Neutrophil (primary cell): ENCODE results near the gene NR5A1.

Source experiments
- H3K27ac ChIP-seq: fragments of 200-600 bp; sonication (generic); 2 replicates; pipeline ENCODE4 v1.5.1; 2016; ENCODE audit warnings: mild to moderate bottlenecking, moderate library complexity
- H3K27me3 ChIP-seq: fragments of 200-600 bp; sonication (generic); 2 replicates; pipeline ENCODE4 v1.6.0; 2016; ENCODE audit warnings: mild to moderate bottlenecking
- H3K36me3 ChIP-seq: fragments of 200-600 bp; sonication (generic); 2 replicates; pipeline ENCODE4 v1.5.1; 2017
- H3K4me1 ChIP-seq, 2 experiments: fragments of 200-600 bp in 1 of 2; sonication (generic) in 1 of 2; 1 replicate in 1 of 2; 2 replicates in 1 of 2; pipeline versions ENCODE4 v1.5.1 to v1.6.1; 2013 to 2016; ENCODE audit warnings: low read depth in 1 of 2, low read length in 1 of 2, mild to moderate bottlenecking in 1 of 2, moderate library complexity in 1 of 2; ENCODE audit not compliant: control insufficient read depth in 1 of 2, insufficient read depth in 1 of 2
- H3K4me3 ChIP-seq, 2 experiments: fragments of 200-600 bp in 1 of 2; sonication (generic) in 1 of 2; 1 replicate in 1 of 2; 2 replicates in 1 of 2; pipeline ENCODE4 v1.5.1; 2013 to 2016; ENCODE audit warnings: low read depth in 1 of 2, low read length in 1 of 2, mild to moderate bottlenecking in 1 of 2, moderate library complexity in 1 of 2
- H3K9me3 ChIP-seq: fragments of 200-600 bp; sonication (generic); 2 replicates; pipeline ENCODE4 v1.5.1; 2016
- TF ChIP-seq, protein P1 (sequence below): fragments of 200-600 bp; sonication (generic); IDR thresholded peaks from 2 replicates; pipeline ENCODE4 v1.5.1; 2016; ENCODE audit warnings: antibody characterized with exemption

NR5A1 gene

GRCh38 chr9:124506931-124507879 is at the start of gene NR5A1:
Gene NR5A1 (minus strand): TSS chr9:124507399. CDS start chr9:124503395, 4,004 bp downstream.
- Histone ChIP-seq H3K27me3 (peaks cover 80% of the 10 kb centered on the region), H3K36me3 (no peaks in the 10 kb centered on the region), H3K9me3 (no peaks in the 10 kb centered on the region), H3K27ac (no peak within 1 kb of the TSS), H3K4me3 (no peak within 1 kb of the TSS), H3K4me1 (peaks cover 0 to 7% of the 10 kb centered on the region in 2 experiments)
- TF ChIP-seq, protein P1, sequence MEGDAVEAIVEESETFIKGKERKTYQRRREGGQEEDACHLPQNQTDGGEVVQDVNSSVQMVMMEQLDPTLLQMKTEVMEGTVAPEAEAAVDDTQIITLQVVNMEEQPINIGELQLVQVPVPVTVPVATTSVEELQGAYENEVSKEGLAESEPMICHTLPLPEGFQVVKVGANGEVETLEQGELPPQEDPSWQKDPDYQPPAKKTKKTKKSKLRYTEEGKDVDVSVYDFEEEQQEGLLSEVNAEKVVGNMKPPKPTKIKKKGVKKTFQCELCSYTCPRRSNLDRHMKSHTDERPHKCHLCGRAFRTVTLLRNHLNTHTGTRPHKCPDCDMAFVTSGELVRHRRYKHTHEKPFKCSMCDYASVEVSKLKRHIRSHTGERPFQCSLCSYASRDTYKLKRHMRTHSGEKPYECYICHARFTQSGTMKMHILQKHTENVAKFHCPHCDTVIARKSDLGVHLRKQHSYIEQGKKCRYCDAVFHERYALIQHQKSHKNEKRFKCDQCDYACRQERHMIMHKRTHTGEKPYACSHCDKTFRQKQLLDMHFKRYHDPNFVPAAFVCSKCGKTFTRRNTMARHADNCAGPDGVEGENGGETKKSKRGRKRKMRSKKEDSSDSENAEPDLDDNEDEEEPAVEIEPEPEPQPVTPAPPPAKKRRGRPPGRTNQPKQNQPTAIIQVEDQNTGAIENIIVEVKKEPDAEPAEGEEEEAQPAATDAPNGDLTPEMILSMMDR = no peak

DNA sequence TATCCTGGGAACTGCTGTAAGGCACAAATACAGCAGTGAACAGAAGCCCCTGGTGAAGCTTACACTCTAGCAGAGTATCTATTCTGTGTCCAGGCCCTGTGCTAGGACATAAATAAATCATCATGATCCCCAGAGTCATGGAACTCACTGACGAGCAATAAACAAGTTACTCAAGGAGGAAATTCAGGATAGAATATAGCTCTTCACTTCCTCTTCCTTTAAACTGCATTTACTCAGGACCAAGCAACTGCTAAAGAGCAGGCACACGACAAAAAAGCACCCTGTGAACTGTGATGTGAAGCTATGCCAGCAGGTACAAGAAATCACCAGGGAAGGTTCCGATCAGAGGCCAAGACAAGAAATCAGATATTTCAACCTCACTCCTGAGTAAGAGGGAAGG is 47.8 kb upstream of the NR5A1 start:
- TF ChIP-seq, protein P1 = no peak
- Histone ChIP-seq H3K27me3 (no peaks in the 10 kb centered on the region), H3K4me1 (no peaks in the 10 kb centered on the region), H3K36me3 (peaks cover 22% of the 10 kb centered on the region), H3K9me3 (no peaks in the 10 kb centered on the region), H3K4me3 (no peak overlapping the region), H3K27ac (no peak overlapping the region)

DNA sequence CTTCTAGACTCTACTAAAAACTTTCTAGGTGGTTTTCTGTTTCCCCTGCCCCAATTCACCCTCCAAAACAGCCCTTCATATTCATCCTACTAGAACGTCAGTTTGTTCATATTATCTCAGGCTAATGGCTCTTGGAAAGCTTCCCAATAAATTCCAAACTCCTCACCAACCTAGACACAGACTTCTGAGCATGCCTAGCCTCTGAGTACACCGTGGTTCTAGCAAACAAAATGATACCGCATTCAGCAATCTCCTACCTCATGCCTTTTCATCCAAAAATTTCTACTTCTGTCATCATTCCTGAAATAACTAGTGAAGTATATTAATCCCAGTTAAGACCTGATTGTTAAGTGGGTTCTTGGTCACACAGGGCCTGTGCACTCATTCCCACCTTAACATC is 46.5 kb upstream of the NR5A1 start:
- TF ChIP-seq, protein P1 = no peak
- no peak overlapping the region for H3K27ac ChIP-seq
- no peaks in the 10 kb centered on the region for H3K4me1 ChIP-seq
- no peaks in the 10 kb centered on the region for H3K27me3 ChIP-seq
- H3K9me3 ChIP-seq = no peaks in the 10 kb centered on the region
- no peak overlapping the region for H3K4me3 ChIP-seq
- peaks cover 22% of the 10 kb centered on the region for H3K36me3 ChIP-seq

GRCh38 chr9:124552273-124552605 is 45.0 kb upstream of the NR5A1 start:
- peaks cover 22% of the 10 kb centered on the region for H3K36me3 ChIP-seq
- H3K4me1 ChIP-seq = no peaks in the 10 kb centered on the region
- H3K4me3 ChIP-seq = no peak overlapping the region
- TF ChIP-seq, protein P1 = no peak
- no peak overlapping the region for H3K27ac ChIP-seq
- H3K27me3 ChIP-seq = no peaks in the 10 kb centered on the region
- no peaks in the 10 kb centered on the region for H3K9me3 ChIP-seq

- Histone ChIP-seq H3K27me3 (no peaks in the 10 kb centered on the region), H3K27ac (no peak overlapping the region), H3K36me3 (peaks cover 22% of the 10 kb centered on the region), H3K4me1 (no peaks in the 10 kb centered on the region), H3K9me3 (no peaks in the 10 kb centered on the region), H3K4me3 (no peak overlapping the region)
- TF ChIP-seq, protein P1 = no peak
Observed at GRCh38 chr9:124551472-124552272, 44.5 kb upstream of the NR5A1 start.
